GDM1 (cell line): ENCODE measurements around the gene GABRR3.

Experiments
- DNase-seq: peaks from one replicate; lab custom pipeline; 2025; lab: John Stamatoyannopoulos, UW

Gene GABRR3

DNA sequence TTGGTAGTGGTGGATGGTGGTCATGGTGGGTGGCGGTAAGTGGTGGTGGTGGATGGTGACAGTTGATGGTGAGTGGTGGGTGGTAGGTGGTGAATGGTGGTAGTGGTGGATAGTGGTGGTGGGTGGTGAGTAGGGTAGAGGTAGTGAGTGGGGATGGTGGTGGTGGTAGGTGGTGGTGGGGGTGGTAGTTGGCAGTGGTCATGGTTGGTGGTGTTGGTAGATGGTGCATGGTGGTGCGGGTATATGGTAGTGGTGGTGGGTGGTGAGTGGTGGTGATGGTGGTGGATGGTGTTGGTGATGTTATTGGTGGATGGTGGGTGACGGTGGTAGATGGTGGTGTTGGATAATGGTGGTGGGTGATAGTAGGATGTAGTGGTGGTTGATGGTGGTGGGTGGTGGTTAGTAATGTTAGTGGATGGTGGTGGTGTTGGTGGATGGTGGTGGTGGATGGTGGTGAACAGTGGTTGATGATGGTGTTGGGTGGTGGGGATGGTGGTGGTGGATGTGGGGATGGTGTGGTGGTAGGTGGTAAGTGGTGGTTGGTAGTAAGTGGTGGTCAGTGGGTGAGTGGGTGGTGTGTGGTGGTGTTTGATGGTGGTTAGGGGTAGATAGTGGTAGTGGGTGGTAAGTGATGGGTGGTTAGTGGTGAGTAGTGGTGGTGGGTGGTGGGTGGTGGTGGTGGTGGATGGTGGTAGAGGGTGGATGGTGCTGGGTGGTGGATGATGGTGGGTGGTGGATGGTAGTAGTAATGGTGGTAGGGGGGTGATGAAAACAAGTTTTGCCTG, 46.1 kb downstream of the GABRR3 start:
- DNase-seq = no peak

DNA sequence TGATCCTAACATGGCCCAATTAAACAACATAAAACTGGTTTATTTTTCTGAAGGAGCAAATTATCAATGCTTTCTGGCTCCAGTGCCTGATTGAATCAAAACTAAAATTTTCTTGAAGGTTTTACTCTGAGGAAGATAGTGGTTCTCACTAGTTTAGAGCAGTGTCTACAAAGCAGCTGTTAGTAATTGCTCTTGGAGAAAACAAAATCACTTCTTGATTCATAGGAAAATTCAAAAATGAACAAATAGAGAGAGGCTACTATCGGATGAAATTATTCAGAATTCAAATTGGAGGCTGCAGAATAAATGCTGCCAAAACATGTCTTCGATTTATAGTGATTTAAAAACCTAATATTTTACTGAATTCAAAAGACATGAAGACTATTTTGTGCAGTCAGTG, 47.8 kb downstream of the GABRR3 start:
- no peak for DNase-seq

DNA sequence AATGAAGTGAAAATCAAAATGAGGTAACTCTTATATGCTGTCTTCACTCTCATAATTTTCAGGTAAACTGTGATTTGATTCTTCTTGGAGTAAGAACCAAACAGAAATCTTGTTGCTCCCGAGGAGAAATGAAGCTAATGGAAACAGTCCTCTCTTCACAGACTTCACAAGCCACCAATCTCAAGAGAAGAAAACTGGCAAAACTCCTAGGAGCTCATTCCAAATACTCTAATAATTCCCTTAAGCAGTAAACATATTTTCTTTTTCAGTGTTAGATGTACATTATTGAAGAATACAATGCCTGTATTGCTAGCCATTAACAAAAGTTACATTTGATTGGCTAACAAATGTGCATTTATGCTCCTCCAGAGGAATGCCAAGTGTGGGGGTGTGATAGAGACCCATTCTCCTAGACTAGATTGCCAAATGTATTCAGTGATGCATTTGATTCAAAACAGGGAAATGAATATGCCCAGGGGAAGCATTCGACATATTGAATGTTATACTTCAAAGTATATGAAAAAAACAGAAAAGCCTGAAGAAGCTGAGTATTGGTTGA, 51.1 kb downstream of the GABRR3 start:
- no peak for DNase-seq

DNA sequence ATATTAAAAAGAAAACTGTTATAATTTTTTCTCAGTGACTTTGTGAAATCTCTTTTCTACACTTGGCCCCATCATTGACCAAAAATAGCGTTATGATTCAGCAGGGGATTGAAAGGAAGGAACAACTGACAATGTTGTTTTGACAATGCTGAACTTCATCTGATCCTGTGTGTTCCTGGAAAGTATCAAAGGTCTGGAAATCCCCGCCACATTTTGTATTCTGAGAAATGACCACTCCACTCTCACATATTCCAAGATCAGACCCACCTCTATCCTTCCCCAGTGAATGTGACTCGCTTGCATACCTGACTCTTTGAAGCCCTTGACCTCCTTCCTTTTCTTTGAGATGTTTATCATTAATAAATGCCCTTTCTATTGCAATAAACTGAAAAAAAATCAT, 53.2 kb downstream of the GABRR3 start:
- DNase-seq = no peak

DNA sequence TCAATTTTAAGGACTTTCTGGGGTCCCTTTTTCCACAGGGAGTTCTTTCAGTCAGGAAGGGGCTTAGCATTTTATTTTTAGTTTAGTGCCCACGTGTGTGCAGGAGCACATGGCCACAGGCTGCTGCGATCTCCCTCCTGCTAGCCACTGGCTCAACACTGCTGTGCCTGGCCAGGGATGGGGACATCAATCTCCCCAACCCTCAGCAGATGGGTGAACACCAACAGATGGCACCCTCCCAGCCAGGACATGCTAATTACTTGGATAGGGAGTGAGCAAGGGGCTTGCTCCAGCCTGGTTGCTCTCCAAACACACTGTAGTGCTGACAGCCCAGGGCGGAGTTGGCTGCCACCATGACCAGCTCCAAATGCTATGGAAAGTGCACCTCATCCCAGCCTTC, 55.5 kb downstream of the GABRR3 start:
- DNase-seq = no peak

DNA sequence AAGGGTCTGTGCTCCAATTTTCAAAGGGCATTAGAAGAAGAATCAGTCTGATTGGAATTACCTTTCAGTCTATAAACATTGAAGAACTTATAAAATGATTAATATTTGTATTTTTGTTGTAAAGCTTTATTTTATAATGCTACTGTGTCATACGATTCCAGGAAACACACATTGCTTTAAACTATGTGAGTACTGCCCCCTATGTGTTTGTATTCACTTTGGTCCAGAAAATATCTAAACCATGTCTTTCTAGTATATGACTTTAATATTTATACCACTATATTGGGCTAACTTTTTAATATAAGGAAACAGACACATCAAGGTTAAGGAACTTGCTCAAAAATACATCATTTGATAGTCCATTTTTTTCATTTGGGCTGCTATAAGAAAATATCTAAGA, 59.6 kb downstream of the GABRR3 start:
- DNase-seq = no peak

DNA sequence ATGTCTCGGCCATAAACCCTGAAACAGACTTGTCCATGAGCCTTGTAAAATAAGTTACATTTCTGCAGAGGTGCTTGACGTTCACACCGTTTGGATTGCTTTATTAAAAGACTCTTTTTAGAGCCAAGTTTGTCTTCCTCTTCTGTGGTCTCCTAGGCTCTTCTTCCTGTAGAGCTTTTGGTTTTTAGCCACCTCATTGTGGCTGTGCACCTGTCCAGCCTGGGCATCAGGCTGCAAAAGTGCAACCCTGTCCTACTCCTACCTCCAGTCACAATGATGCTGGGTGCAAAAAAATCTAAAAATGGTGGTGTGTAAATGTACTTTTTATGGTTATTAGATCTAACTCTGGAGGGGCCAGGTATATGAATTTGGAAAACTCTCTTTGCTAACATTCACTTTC, 60.1 kb downstream of the GABRR3 start:
- DNase-seq = no peak

DNA sequence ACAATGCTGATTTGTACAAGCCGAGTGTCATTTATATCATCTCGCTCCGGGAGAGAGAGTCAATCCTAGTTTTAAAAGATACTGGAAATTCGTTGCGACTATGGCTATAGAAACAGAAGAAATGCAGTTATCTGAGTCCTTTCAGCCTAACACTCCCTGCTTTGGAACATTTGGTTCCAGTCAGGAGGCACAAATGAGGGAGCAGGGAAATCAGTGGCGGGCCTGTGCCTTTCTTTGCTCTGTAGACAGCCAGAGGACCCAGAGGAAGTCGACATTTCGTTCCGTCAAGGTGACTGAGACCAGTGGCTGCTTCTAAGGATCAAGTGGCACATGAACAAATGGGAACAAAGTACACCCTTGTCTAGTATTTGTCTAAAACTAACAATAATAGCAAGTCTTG, 62.1 kb downstream of the GABRR3 start:
- DNase-seq = no peak

DNA sequence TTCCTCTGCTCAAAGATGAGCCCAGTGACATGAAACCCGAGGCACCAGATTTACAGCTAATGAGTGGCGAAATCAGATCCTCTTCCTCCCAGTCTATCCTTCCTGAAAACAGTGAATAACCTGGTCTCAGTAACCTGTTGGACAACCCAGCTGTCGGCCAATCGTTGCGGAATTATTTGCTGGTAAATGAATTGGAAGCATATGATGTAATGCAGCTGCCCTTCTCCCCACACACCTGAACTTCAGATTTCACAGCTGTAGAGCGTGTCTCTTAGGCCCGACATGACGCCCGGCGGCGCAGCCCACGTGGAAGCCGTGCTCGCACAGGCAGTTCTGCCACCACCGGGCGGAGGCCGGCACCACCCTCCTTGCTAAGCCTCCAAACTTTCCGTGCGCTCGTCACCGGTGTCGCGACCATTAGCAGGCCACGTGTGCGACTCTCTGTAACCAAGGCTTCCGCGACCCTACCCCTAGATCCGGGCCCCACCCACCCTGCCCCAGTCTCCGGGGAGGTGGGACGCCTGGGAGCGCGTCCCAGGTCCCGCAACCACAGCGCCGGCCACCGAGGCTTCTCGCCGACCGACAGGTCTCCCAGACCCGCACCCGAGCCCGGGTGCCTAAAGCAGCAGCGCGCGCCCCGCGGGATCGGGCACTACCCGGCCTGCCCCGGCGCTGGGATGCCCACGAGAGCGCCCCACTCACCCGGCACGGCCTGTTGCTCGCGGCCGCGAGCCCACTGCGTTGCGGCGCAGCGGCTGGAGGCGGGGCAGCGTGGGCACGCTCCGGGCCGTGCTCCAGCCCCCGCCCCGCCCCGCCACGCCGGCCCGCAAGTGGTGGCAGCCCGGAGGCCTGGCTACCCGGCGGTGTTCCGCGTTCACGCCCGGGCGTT, 63.2 kb downstream of the GABRR3 start, which contains the start of gene RIOX2:
Gene RIOX2 (minus strand): TSS at position 753 of the 889 bp plus-strand sequence. CDS start 4,838 bp downstream, outside the sequence.
- peak; percentile 75 for DNase-seq

DNA sequence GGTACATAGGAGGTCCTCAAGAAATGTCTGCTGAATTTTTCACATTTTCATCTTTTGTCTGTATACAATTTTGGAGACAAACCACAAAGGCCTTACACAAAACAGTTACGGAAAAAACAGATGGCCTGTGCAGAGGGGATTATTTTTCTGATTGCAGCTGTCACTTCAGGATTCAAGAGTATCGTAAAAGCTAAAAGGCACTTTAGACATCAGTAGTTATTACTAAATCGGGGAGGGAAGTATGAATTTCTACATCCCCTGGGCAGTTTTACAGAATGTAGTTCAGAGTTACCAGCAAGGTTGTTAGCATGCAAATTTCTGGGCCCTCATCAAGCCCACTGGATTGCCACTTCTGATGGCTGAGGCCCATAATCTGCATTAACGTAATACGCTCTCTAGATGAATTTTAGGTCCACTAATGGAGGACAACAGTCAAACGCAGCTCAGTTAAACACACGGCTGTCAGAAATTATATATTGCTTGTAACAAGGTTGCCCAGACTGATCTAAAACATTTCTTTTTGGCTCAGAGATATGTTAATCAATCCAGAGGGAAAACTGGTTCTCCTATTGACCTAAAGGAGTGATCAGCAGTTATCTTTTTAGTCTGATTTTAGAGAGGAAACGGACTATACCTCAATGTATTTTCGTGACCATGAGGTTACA, 64.0 kb downstream of the GABRR3 start:
- DNase-seq = no peak

DNA sequence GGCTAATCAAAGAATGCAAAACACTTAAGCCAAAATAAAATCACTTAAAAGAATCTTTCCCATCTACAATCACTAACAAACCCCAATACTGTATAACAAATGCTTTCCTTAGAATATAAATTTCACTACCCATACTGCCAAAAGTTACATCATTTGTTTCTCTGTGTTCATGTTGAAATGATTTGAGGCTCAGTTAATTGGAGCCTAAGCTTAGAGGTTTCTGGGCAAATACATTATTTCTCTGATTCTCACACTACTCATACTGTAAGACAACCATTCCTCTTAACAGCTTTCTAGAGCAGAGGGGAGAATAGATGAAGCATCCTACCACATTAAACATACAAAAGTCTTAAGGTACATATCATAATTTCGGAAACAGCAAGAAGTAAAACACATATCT, 65.0 kb downstream of the GABRR3 start:
- no peak for DNase-seq

DNA sequence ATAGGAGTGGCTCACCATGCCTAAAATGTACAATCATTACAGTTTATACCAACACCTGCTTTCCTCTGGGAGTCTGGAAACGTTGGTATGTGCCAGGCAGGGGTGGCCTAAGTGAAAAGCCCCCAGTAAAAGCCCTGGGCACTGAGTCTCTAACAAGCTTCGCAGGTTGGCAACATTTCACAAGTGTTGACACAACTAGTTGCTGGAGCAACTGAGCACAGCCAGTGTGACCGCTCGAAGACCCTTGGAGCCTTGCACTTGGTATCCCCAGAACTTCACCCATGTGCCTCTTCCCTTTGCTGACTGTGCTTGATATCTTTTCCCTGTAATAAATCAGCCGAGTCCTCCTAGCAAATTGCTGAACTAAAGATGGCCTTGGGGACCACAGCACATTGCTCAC, 65.6 kb downstream of the GABRR3 start:
- DNase-seq = no peak

DNA sequence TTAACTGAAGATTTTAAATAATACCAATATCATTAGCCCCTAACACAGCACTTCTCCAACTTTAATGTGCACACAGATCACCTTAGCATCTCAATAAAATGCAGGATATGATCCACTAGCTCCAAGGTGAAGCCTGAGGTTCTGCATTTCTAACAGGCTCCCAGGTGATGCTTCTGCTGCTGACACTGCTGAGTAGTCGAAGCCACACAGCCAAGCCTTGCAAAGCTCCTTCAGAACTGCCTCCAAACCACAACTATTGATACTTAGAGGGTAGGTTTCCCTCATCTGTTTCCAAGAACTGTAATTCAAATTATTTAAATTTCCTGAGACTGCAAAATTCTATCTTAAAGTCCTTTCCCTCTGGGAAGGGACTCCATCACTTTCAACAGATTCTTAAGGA, 66.7 kb downstream of the GABRR3 start:
- DNase-seq = no peak

DNA sequence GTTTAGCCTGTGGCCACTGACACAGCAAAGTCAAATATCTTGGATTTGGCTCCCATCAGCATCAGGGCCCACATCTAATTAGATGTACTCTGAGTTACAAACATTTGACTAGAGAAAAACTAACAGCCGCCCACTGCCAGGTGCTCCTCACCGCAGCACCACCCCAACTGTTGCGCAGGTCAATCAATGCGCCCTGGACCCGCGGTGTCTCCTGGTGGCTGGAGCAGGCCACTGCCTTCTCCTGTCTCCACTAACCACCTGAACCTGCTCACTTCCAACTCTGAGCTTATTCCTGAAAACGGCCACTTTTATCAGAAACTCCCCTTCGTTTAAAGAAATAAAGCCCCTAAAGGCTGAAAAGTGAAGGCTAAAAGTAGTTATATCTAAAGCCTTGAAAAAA, 67.1 kb downstream of the GABRR3 start:
- no peak for DNase-seq

DNA sequence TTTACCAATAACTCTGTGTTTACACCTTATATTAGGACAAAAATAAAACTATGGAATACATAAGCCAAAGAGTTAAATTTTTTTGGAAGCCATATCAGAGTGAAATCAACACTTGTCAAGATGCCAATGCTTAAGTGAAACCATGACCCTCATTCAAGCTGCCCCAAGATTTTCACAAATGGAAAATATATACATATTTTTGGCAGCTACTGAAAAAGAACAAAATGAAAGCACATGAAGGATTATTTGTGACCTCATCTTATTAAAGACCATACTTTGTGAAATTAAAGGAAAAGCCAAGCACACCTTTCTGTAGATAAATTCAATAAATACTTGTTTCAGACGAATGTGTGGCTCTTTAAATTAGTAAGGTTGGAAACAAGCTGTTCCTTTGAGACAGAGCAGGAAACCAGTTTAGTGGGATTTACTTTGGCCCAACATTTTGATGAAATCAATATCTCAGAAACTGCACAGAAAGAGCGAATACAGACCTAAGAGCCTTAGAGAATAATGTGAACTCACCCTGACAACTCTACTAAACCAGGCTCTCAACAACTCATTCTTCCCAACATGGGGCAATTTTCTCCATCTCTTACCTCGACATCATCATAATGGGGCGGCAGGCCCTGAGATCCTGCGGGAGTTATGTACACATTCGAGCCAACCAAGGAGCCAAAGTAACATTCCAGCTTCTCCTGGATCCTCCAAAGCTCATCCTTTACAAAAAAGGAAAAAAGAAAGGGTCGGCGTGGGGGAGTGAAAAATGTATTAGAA, 73.9 kb downstream of the GABRR3 start:
- no peak for DNase-seq

DNA sequence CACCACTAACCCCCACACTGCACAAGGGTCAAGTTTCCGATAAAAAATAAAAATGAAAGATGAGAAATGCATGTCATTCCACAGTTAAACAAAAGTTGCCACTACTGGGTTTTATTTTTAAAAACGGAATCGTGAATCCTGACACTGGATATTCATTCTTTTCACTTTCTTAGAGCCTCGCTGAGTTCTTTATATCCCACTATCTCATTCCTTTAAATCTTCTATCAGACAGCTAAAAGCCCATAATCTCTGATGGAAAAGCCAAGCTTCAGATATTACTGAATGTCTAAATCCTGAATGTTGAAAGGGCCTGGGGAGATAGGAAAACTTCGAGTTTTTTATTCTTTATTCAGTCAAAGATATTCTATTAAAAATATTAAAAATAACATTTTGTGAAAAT, 74.6 kb downstream of the GABRR3 start:
- DNase-seq = no peak

DNA sequence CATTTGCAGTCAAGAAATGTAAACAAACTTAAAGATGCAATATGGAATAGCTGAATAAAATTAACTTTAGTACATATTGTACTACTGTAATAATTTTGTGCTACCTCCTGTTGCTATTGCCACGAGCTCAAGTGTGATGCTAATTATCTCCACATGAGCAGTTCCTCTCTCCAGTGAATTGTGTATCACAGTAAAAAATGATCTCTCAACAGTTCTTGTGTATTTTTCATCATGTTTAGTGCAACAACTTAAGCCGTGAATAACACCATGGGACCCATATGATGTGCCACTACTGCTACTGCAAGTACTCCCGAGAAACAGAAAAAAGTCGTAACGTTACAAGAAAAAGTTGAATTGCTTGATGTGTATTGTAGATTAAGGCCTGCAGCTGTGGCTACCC, 75.2 kb downstream of the GABRR3 start:
- no peak for DNase-seq

DNA sequence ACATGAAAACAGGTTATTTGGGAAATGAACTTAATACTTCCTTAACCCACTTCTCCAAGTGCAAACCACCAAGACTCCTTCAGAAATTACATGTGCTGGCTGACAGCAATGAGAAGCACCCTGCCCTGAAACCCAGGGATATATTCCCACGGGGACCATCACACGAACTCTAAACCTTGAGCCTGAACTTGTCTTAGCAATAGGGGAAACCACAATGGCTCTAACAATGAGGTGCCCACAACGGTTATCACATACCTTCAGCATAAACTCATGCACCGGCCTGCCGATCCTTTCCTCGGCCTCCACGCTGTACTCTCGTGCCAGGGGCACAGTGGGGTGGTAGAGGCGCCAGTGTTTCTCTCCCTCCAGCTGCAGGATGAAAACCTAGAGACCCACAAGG, 76.3 kb downstream of the GABRR3 start:
- DNase-seq = no peak

DNA sequence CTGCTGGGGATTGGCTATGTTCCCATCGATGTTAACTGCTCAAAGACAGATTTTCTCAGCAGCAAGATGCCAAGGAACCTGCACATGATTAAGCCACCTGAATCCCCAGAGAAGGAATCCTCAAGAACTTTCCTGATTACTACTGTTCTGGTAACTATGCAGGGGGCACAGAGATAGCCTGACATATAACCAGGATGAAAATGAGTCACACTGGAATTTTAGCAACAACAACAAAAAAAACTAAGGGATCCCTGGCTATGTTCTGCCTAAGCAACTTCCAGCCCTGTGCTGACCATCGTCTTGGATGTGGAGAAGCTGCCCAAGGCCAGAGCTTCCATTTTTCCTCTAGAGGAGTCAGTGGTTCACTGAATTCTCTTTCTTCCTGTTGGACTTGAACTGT, 76.7 kb downstream of the GABRR3 start:
- no peak for DNase-seq

DNA sequence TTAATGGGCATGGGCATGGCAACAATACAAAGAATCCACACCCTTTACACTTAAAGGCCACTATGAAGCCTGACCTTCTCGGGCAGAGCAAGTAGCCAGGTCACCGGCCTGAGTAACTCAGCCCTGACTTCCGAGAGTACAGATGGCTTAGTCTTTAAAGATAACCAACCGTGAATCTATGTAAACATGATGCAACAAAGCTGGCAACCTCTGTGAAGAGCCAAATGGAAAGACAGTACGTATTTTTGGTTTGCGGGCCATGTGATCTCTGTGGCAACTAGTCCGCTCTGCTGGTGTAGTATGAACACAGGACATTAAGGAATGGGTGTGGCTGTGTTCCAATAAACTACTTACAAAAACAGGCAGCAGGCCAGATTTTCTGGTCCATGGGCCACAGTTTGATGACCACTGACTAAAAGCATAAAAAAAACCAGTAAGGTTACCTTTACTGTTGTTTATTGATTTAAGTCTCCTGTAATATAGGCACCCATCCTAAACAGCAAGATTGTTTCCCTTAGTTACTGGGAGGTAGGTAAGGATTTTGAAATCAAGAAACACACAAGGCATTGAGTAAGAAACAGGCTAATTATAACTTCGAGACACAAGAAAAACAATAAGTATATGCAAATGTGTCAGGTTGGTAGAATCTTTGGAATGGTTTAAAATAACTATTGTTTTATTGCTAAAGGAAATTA, 77.4 kb downstream of the GABRR3 start:
- no peak for DNase-seq

DNA sequence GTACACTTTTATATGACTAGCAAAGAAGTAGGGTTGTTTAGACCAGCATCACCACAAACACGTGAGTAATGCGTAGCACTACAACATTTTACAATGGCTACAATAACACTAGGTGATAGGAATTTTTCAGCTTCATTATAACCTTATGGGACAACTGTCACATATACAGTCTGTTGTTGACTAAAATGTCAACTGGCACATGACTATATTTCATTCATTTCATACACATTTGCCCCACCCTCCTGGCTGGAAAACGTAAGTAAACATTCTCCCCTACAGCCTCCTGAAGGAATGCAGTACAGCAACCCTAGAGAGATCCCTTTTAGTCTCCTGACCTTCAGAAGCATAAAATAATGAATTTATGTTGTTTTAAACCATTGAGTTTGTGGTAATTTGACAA, 79.1 kb downstream of the GABRR3 start:
- no peak for DNase-seq
